ENCODE results near the gene HOXD3. TPM values are rescaled to one million over a fixed set of nuclear protein-coding genes. Genes with fewer than 3 reads are reported as not detected.

The HOXD3 gene
- total RNA-seq, 1 donor from 2014 or later: not detected

DNA sequence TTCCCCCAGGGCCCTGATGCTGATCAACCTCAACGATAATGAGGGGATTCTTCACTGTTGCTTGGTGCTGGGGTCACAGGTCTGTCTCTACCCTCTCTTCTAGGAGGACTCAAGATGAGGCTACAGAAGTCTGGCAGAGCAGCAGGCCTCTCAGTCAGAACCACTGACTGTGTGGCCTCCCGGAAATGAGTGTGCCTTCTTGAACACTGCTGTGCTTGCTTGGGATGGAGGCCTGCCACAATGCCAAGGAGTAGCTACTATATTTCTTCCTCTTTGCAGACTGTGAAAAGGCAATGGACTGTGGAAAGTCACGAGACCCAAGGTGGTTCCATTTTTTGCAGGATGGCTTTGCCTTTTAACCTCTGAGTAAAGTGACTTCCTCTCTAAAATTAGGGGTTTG lies 25.6 kb downstream of the HOXD3 start:
- no peaks in the 10 kb centered on the region for H3K9me3 ChIP-seq (ENCODE audit: insufficient read depth, low read depth, low read length)
- no peak overlapping the region for H2AFZ ChIP-seq (ENCODE audit: low read depth, low read length)
- DNase-seq (ENCODE audit: low read depth) (no peak), FAIRE-seq (no peak)
- Mint-ChIP-seq H3K4me1 (ENCODE audit: low read depth, unreplicated experiment) (no peaks in the 10 kb centered on the region), H3K36me3 (ENCODE audit: low read depth, unreplicated experiment) (no peaks in the 10 kb centered on the region), H3K9me3 (ENCODE audit: unreplicated experiment) (peaks cover 12% of the 10 kb centered on the region), H3K27me3 (ENCODE audit: low read depth, unreplicated experiment) (peaks cover 91% of the 10 kb centered on the region), H3K27ac (ENCODE audit: unreplicated experiment) (no peak overlapping the region), H3K4me3 (ENCODE audit: unreplicated experiment) (no peak overlapping the region)
- no peak for TF ChIP-seq EZH2 (IDR thresholded peaks at IDR 0.05; ENCODE audit: insufficient read depth, low read length)
- TF ChIP-seq, protein P1, sequence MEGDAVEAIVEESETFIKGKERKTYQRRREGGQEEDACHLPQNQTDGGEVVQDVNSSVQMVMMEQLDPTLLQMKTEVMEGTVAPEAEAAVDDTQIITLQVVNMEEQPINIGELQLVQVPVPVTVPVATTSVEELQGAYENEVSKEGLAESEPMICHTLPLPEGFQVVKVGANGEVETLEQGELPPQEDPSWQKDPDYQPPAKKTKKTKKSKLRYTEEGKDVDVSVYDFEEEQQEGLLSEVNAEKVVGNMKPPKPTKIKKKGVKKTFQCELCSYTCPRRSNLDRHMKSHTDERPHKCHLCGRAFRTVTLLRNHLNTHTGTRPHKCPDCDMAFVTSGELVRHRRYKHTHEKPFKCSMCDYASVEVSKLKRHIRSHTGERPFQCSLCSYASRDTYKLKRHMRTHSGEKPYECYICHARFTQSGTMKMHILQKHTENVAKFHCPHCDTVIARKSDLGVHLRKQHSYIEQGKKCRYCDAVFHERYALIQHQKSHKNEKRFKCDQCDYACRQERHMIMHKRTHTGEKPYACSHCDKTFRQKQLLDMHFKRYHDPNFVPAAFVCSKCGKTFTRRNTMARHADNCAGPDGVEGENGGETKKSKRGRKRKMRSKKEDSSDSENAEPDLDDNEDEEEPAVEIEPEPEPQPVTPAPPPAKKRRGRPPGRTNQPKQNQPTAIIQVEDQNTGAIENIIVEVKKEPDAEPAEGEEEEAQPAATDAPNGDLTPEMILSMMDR (IDR thresholded peaks at IDR 0.05; ENCODE audit: insufficient read depth, low read depth, low read length): no peak
- H3K79me2 ChIP-seq (ENCODE audit: insufficient read depth, low read length): no peaks in the 10 kb centered on the region
- no peak overlapping the region for H3K4me3 ChIP-seq (ENCODE audit: insufficient read depth, low read depth, low read length)
- H3K4me1 ChIP-seq (ENCODE audit: insufficient read depth, low read length): peaks cover 1% of the 10 kb centered on the region
- H3K36me3 ChIP-seq (ENCODE audit: insufficient read depth, low read length): no peaks in the 10 kb centered on the region
- no peak overlapping the region for H3K9ac ChIP-seq (ENCODE audit: low read length)
- peaks cover 47% of the 10 kb centered on the region for H3K27me3 ChIP-seq (ENCODE audit: insufficient read depth, low read length)
- H3K4me2 ChIP-seq (ENCODE audit: low read length): no peak overlapping the region
- H4K20me1 ChIP-seq (ENCODE audit: insufficient read depth, low read length): no peaks in the 10 kb centered on the region
- no peak overlapping the region for H3K27ac ChIP-seq (ENCODE audit: low read depth, low read length)

- H3K9ac ChIP-seq (ENCODE audit: low read length): no peak overlapping the region
- no peak overlapping the region for H3K27ac Mint-ChIP-seq (ENCODE audit: unreplicated experiment)
- DNase-seq (ENCODE audit: low read depth) (no peak), FAIRE-seq (no peak)
- H4K20me1 ChIP-seq (ENCODE audit: insufficient read depth, low read length): no peaks in the 10 kb centered on the region
- no peak overlapping the region for H3K4me2 ChIP-seq (ENCODE audit: low read length)
- TF ChIP-seq, protein P1 (IDR thresholded peaks at IDR 0.05; ENCODE audit: insufficient read depth, low read depth, low read length): no peak
- no peak for TF ChIP-seq EZH2 (IDR thresholded peaks at IDR 0.05; ENCODE audit: insufficient read depth, low read length)
- H3K27me3 ChIP-seq (ENCODE audit: insufficient read depth, low read length): peaks cover 47% of the 10 kb centered on the region
- no peaks in the 10 kb centered on the region for H3K9me3 ChIP-seq (ENCODE audit: insufficient read depth, low read depth, low read length)
- H3K27me3 Mint-ChIP-seq (ENCODE audit: low read depth, unreplicated experiment): peaks cover 85% of the 10 kb centered on the region
- H2AFZ ChIP-seq (ENCODE audit: low read depth, low read length): no peak overlapping the region
- no peak overlapping the region for H3K27ac ChIP-seq (ENCODE audit: low read depth, low read length)
- H3K4me1 ChIP-seq (ENCODE audit: insufficient read depth, low read length): peaks cover 12% of the 10 kb centered on the region
- peaks cover 12% of the 10 kb centered on the region for H3K9me3 Mint-ChIP-seq (ENCODE audit: unreplicated experiment)
- H3K4me3 ChIP-seq (ENCODE audit: insufficient read depth, low read depth, low read length): no peak overlapping the region
- H3K36me3 ChIP-seq (ENCODE audit: insufficient read depth, low read length): no peaks in the 10 kb centered on the region
- H3K4me1 Mint-ChIP-seq (ENCODE audit: low read depth, unreplicated experiment): no peaks in the 10 kb centered on the region
- H3K4me3 Mint-ChIP-seq (ENCODE audit: unreplicated experiment): no peak overlapping the region
- H3K36me3 Mint-ChIP-seq (ENCODE audit: low read depth, unreplicated experiment): no peaks in the 10 kb centered on the region
- no peaks in the 10 kb centered on the region for H3K79me2 ChIP-seq (ENCODE audit: insufficient read depth, low read length)
Observed at GRCh38 chr2:176184749-176185148, 27.6 kb downstream of the HOXD3 start.

- Histone ChIP-seq H3K27ac (ENCODE audit: low read depth, low read length) (no peak overlapping the region), H3K4me2 (ENCODE audit: low read length) (no peak overlapping the region), H2AFZ (ENCODE audit: low read depth, low read length) (no peak overlapping the region), H3K4me1 (ENCODE audit: insufficient read depth, low read length) (peaks cover 12% of the 10 kb centered on the region), H3K36me3 (ENCODE audit: insufficient read depth, low read length) (no peaks in the 10 kb centered on the region), H3K27me3 (ENCODE audit: insufficient read depth, low read length) (peaks cover 46% of the 10 kb centered on the region), H3K9me3 (ENCODE audit: insufficient read depth, low read depth, low read length) (no peaks in the 10 kb centered on the region), H3K9ac (ENCODE audit: low read length) (no peak overlapping the region), H3K79me2 (ENCODE audit: insufficient read depth, low read length) (no peaks in the 10 kb centered on the region), H3K4me3 (ENCODE audit: insufficient read depth, low read depth, low read length) (no peak overlapping the region), H4K20me1 (ENCODE audit: insufficient read depth, low read length) (no peaks in the 10 kb centered on the region)
- no peak for TF ChIP-seq EZH2 (IDR thresholded peaks at IDR 0.05; ENCODE audit: insufficient read depth, low read length)
- TF ChIP-seq, protein P1 (IDR thresholded peaks at IDR 0.05; ENCODE audit: insufficient read depth, low read depth, low read length): no peak
- Mint-ChIP-seq H3K36me3 (ENCODE audit: low read depth, unreplicated experiment) (no peaks in the 10 kb centered on the region), H3K4me3 (ENCODE audit: unreplicated experiment) (no peak overlapping the region), H3K9me3 (ENCODE audit: unreplicated experiment) (peaks cover 9% of the 10 kb centered on the region), H3K4me1 (ENCODE audit: low read depth, unreplicated experiment) (no peaks in the 10 kb centered on the region), H3K27ac (ENCODE audit: unreplicated experiment) (no peak overlapping the region), H3K27me3 (ENCODE audit: low read depth, unreplicated experiment) (peaks cover 84% of the 10 kb centered on the region)
- no peak for FAIRE-seq
- DNase-seq (ENCODE audit: low read depth): no peak
Observed at GRCh38 chr2:176186024-176186423, 28.9 kb downstream of the HOXD3 start.

All from astrocyte (in vitro differentiated cells and primary cell).